ENCODE measurements around the gene GATD1.

GATD1 gene

GRCh38 chr11:782264-783174, 5.2 kb upstream of the GATD1 start:
- in situ Hi-C loops (cut with MboI; ENCODE audit: low sequenced_read_pairs), result no loop called here

GRCh38 chr11:779955-780532, 2.8 kb upstream of the GATD1 start:
- in situ Hi-C loops (cut with MboI; ENCODE audit: low sequenced_read_pairs), result no loop called here

GRCh38 chr11:778976-779954, 2.0 kb upstream of the GATD1 start:
- in situ Hi-C loops (cut with MboI; ENCODE audit: low sequenced_read_pairs), result no loop called here

- in situ Hi-C loops (cut with MboI; ENCODE audit: low sequenced_read_pairs), result no loop called here
Measured at GRCh38 chr11:776561-777287, 563 bp downstream of the GATD1 start.

GRCh38 chr11:776263-776560, 1.1 kb downstream of the GATD1 start:
- in situ Hi-C loops (cut with MboI; ENCODE audit: low sequenced_read_pairs), result no loop called here

GRCh38 chr11:774873-775592, 2.3 kb downstream of the GATD1 start:
- in situ Hi-C loops (cut with MboI; ENCODE audit: low sequenced_read_pairs), result no loop called here

GRCh38 chr11:773830-774229, 3.5 kb downstream of the GATD1 start:
- in situ Hi-C loops (cut with MboI; ENCODE audit: low sequenced_read_pairs), result no loop called here

GRCh38 chr11:773425-773824, 3.9 kb downstream of the GATD1 start:
- in situ Hi-C loops (cut with MboI; ENCODE audit: low sequenced_read_pairs), result no loop called here

GRCh38 chr11:772429-773390, 4.6 kb downstream of the GATD1 start:
- in situ Hi-C loops (cut with MboI; ENCODE audit: low sequenced_read_pairs), result no loop called here

- in situ Hi-C loops (cut with MboI; ENCODE audit: low sequenced_read_pairs), result no loop called here
Measured at GRCh38 chr11:771617-772204, 5.6 kb downstream of the GATD1 start.

GRCh38 chr11:770642-771616, 6.4 kb downstream of the GATD1 start:
- in situ Hi-C loops (cut with MboI; ENCODE audit: low sequenced_read_pairs), result no loop called here

GRCh38 chr11:769887-770641, 7.2 kb downstream of the GATD1 start:
- in situ Hi-C loops (cut with MboI; ENCODE audit: low sequenced_read_pairs), result no loop called here

- in situ Hi-C loops (cut with MboI; ENCODE audit: low sequenced_read_pairs), result no loop called here
Measured at GRCh38 chr11:767238-767637, 10.0 kb downstream of the GATD1 start.

GRCh38 chr11:766936-767210, 10.4 kb downstream of the GATD1 start:
- in situ Hi-C loops (cut with MboI; ENCODE audit: low sequenced_read_pairs), result no loop called here

GRCh38 chr11:766106-766935, 11.0 kb downstream of the GATD1 start:
- in situ Hi-C loops (cut with MboI; ENCODE audit: low sequenced_read_pairs), result no loop called here

- in situ Hi-C loops (cut with MboI; ENCODE audit: low sequenced_read_pairs), result no loop called here
Measured at GRCh38 chr11:765802-766091, 11.5 kb downstream of the GATD1 start.
